HL-60/S4 (cell line): ENCODE results near the gene BBS9.

Experiments used
- in situ Hi-C: fragments of 300-500 bp; cut with MboI; formaldehyde crosslinking; loops from 2 replicates; pipeline ENCODE4 v1.14.3; 2022; ENCODE audit warnings: low sequenced_read_pairs

The BBS9 gene

GRCh38 chr7:33536398-33537103, 407.2 kb downstream of the BBS9 start:
- in situ Hi-C loops: no loop called here

GRCh38 chr7:33537104-33537477, 407.7 kb downstream of the BBS9 start:
- in situ Hi-C loops: no loop called here

- in situ Hi-C loops: no loop called here
Measured at GRCh38 chr7:33539198-33539597, 409.8 kb downstream of the BBS9 start.

- in situ Hi-C loops: no loop called here
Measured at GRCh38 chr7:33539659-33540400, 410.5 kb downstream of the BBS9 start.

- in situ Hi-C loops: no loop called here
Measured at GRCh38 chr7:33547880-33548279, 418.5 kb downstream of the BBS9 start.

- in situ Hi-C loops: no loop called here
Measured at GRCh38 chr7:33550363-33550762, 421.0 kb downstream of the BBS9 start.

GRCh38 chr7:33550979-33551378, 421.6 kb downstream of the BBS9 start:
- in situ Hi-C loops: no loop called here

- in situ Hi-C loops: no loop called here
Measured at GRCh38 chr7:33554046-33554445, 424.7 kb downstream of the BBS9 start.

GRCh38 chr7:33554576-33554975, 425.2 kb downstream of the BBS9 start:
- in situ Hi-C loops: no loop called here

- in situ Hi-C loops: no loop called here
Measured at GRCh38 chr7:33556472-33556871, 427.1 kb downstream of the BBS9 start.

GRCh38 chr7:33558549-33559323, 429.4 kb downstream of the BBS9 start:
- in situ Hi-C loops: no loop called here

- in situ Hi-C loops: no loop called here
Measured at GRCh38 chr7:33559324-33559710, 430.0 kb downstream of the BBS9 start.

- in situ Hi-C loops: no loop called here
Measured at GRCh38 chr7:33562996-33563395, 433.6 kb downstream of the BBS9 start.

GRCh38 chr7:33563651-33564050, 434.3 kb downstream of the BBS9 start:
- in situ Hi-C loops: no loop called here

GRCh38 chr7:33578166-33578565, 448.8 kb downstream of the BBS9 start:
- in situ Hi-C loops: no loop called here

- in situ Hi-C loops: no loop called here
Measured at GRCh38 chr7:33578881-33579672, 449.7 kb downstream of the BBS9 start.

- in situ Hi-C loops: no loop called here
Measured at GRCh38 chr7:33579673-33579960, 450.3 kb downstream of the BBS9 start.

- in situ Hi-C loops: no loop called here
Measured at GRCh38 chr7:33581236-33581635, 451.9 kb downstream of the BBS9 start.

- in situ Hi-C loops: no loop called here
Measured at GRCh38 chr7:33582104-33582503, 452.7 kb downstream of the BBS9 start.

- in situ Hi-C loops: no loop called here
Measured at GRCh38 chr7:33582533-33582932, 453.2 kb downstream of the BBS9 start.

GRCh38 chr7:33589911-33590310, 460.5 kb downstream of the BBS9 start:
- in situ Hi-C loops: no loop called here
